ENCODE measurements around the gene RHOF. TPM values are rescaled to one million over a fixed set of nuclear protein-coding genes. Genes with fewer than 3 reads are reported as not detected.
"Not testable (repeated sequence)": the region's sequence is repeated elsewhere in the genome, so short reads cannot be mapped to it uniquely, and the experiment has no call there.

RHOF gene
- total RNA-seq, 1 donor from 2014 or later = 47.3 TPM

GRCh38 chr12:121749267-121749666 is 44.2 kb downstream of the RHOF start:
- DNase-seq (ENCODE audit: low read depth) = no peak

- DNase-seq (ENCODE audit: low read depth) = peak; percentile 94
Measured at GRCh38 chr12:121748571-121749265, 44.8 kb downstream of the RHOF start.

- DNase-seq (ENCODE audit: low read depth) = no peak
Measured at GRCh38 chr12:121748218-121748570, 45.3 kb downstream of the RHOF start.

- DNase-seq (ENCODE audit: low read depth) = not testable (repeated sequence)
Measured at GRCh38 chr12:121745545-121745944, 47.9 kb downstream of the RHOF start.

GRCh38 chr12:121741743-121742142 is 51.7 kb downstream of the RHOF start:
- DNase-seq (ENCODE audit: low read depth) = peak; percentile 23

GRCh38 chr12:121740847-121741246 is 52.6 kb downstream of the RHOF start:
- no peak for DNase-seq (ENCODE audit: low read depth)

GRCh38 chr12:121738340-121738858 is 55.1 kb downstream of the RHOF start:
- DNase-seq (ENCODE audit: low read depth) = no peak

- no peak for DNase-seq (ENCODE audit: low read depth)
Measured at GRCh38 chr12:121733849-121734248, 59.6 kb downstream of the RHOF start.

GRCh38 chr12:121731473-121731872 is 62.0 kb downstream of the RHOF start:
- DNase-seq (ENCODE audit: low read depth) = no peak

- no peak for DNase-seq (ENCODE audit: low read depth)
Measured at GRCh38 chr12:121729021-121729420, 64.5 kb downstream of the RHOF start.

Other genes with a start within 250 kb of the RHOF start
- 15.8 and 21.0 TPM in 2 replicates for gene KDM2B, start 212.7 kb downstream of the RHOF start, total RNA-seq
- gene ORAI1, start 167.2 kb downstream of the RHOF start, total RNA-seq = 6.9 and 14.0 TPM in 2 replicates
- gene MORN3, start 124.0 kb downstream of the RHOF start, total RNA-seq = under 0.01 and 3.1 TPM in 2 replicates
- 8.5 and 12.8 TPM in 2 replicates for gene TMEM120B, start 80.9 kb downstream of the RHOF start, total RNA-seq
- gene SETD1B, start 10.3 kb upstream of the RHOF start, total RNA-seq = 1.6 and 11.9 TPM in 2 replicates
- 2.1 TPM in 2 replicates for gene HPD, start 65.2 kb upstream of the RHOF start, total RNA-seq
- gene PSMD9, start 95.1 kb upstream of the RHOF start, total RNA-seq = 62.3 and 132 TPM in 2 replicates
- 2.4 and 16.5 TPM in 2 replicates for gene CFAP251, start 124.9 kb upstream of the RHOF start, total RNA-seq
- 9.7 and 24.8 TPM in 2 replicates for gene BCL7A, start 228.2 kb upstream of the RHOF start, total RNA-seq

All from renal cortical epithelial cell (primary cell).